Activated T-cell treated with anti-CD3 and anti-CD28 coated beads for 1 hour (primary cell): ENCODE data around the gene TFB1M.
"Not testable (repeated sequence)": the region's sequence is repeated elsewhere in the genome, so short reads cannot be mapped to it uniquely, and the experiment has no call there.

ENCODE experiments used
- DNase-seq: peaks from one replicate; pipeline ENCODE4 v3.0.0-alpha.2; 2020; ENCODE audit warnings: low read depth

The TFB1M gene

DNA sequence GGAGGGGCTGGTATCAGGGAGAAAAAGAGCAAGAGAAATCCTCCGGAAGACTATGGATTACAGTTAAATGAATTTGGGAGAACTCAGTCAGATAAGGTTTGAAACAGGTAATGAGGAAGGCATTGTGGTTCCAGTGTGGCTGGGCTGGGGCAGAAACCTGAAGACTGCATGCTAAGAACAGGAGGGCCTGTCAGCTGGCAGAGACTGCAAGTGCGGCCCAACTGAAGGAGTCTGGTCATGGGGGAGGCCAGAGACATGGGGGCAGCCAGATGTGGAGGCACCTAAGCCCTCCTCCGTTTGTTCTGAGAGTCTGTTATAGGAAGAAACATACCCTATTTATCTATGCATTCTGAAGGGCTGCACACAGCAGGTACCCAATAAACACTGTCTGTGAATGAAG, 16.6 kb downstream of the TFB1M start:
- no peak for DNase-seq

DNA sequence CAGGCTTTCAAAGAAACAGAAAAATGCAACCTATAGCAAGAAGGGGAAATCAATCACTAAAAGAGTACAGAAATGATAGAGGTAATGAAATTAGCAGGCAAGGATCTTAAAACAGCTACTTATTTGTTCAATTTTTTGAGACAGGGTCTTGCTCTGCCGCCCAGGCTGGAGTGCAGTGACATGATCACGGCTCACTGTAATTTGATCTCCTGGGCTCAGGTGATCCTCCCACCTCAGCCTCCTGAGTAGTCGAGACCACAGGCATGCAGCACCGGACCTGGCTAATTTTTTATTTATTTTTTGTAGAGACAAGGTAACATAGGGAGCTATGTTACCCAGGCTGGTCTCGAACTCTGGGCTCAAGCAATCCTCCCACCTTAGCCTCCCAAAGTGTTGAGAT, 21.6 kb downstream of the TFB1M start:
- no peak for DNase-seq

DNA sequence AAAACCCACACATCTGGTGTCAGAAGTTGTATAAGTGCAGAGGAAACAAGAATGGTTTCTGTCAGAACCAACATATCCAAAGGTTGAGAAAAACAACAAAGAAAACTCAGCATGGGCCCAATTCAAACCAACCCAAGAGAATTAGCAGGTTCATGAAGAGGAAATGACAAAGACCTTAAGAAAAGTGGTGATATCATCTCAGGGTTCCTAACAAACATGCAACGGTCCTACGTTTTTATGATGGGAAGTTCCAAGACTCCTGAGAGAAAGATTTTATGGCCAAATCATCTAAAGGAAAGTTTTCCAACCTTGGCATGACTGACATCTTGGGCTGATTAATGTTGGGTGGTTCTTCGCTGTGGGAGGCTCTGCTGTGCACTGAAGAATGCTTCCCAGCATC, 23.0 kb downstream of the TFB1M start:
- DNase-seq: no peak

DNA sequence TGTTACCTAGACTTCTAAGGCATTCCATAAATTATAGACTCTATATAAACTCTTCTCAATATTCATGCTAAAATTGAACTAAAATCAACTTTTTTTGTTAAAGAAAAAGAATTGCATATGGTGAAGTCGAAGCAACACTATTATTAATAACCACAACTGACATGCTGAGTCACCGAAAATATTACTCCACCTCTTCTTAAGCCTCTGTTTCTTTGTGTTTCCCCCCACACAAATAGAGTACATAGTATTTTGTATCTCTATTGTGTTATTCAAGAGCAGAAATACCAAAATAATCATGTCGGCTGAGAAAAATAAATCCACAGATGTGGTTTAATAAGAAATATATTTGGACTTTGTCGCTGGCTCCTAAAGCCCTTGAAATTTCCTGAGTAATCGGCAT, 23.8 kb downstream of the TFB1M start:
- no peak for DNase-seq

DNA sequence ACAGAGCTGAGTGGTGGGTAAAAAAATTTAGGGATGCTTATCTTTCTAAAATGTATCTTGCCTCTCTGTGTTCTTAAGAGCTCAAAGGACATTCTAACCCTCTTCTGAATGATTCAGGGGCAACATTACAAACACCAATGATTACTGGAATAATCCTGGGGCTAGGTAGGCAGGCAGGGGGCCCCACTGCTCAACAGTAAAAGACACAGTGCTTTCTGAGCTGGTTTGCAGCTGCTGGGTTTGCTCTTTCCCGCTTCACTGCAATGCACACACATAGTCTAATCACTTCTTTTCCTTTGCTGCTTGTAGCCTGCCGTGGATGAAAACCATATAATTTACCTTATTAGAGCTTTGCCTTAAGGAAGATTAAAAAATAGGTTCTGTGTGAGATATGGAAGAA, 26.5 kb downstream of the TFB1M start:
- DNase-seq: no peak

DNA sequence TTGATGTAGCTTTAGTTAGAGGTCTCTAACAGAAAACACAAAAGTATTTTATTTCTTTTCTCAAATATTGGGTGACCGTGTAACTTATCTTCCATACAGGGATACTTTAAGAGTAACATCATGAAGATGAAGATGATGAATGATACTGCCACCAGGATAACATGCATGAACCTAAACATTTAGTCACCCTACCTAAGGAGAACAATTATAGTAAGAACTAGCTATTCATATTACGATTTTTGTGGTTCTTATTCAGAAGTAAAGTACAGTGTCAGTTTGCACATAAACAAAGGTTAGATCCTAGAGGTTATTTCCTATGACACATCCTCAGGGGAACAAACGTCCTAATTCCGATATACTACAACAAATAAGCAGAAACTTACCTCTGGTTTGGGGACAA, 29.5 kb downstream of the TFB1M start:
- no peak for DNase-seq

DNA sequence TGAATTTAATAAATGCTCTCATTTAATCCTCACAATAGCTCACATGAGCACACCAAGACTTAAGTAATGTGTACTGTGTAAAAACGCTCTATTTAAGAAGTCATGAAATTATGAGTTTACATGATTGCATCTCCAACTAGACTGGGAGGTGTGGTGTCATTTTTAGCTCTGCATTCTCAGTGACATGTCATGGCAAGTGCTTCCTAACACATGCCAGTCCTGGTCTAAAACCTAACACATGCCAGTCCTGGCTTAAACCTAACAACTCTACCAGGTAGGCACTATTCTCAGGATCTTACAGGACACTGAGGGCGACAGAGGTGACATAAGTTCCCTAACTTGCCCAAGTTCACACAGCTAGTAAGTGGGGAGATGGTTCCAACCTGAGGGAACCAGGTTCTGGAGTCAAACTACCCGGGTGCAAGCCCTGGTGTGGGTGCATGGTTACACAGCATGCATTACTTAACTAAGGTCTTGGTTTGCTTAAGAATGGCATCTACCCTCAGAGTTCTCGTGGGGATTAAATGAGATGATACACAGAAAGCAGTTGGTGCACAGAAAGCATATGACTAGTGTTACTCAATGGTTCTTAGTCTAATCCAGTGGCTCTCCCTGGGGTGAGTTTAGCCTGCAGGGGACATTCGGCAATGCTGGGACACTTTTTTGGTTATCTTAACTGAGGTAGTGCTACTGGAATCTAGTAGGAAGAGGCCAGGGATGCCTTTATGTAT, 35.8 kb downstream of the TFB1M start:
- DNase-seq: no peak

DNA sequence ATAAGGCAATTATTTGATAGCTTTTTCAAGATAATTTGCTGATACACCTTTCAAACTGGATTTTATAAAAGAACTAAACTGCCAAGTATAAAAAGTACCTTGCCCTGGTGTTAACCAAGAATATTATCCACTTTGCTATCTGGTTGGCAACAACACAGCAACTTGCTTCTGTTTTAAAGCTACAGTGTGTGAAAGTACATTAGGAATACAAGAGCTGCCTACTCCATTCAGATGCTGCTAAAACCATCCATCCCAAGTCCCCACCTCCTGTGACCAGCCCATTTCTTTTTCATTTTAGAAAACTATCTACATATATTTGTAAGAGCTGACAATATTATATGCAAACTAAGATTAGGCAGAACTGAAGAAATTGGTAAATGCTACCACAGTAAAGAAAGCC, 37.6 kb downstream of the TFB1M start:
- no peak for DNase-seq

DNA sequence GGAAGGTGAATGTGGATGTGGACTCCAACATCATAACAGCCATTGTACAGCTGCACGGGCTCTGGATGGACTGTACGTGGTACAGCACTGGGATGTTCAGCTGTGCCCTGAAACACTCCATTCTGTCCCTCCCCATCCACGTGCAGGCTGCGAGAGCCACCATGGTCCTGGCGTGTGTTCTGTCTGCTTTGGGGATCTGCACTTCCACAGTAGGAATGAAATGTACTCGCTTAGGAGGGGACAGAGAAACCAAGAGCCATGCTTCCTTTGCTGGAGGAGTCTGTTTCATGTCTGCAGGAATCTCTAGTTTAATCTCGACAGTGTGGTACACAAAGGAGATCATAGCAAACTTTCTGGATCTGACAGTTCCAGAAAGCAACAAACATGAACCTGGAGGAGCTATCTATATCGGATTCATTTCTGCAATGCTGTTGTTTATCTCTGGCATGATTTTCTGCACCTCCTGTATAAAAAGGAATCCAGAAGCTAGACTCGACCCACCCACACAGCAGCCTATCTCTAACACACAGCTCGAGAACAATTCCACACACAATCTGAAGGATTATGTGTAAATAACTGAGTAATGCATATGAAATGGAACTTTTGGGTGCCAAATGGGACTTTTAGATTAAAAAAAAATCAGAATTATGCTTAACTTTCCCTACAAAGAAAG, 38.3 kb downstream of the TFB1M start:
- DNase-seq: no peak

DNA sequence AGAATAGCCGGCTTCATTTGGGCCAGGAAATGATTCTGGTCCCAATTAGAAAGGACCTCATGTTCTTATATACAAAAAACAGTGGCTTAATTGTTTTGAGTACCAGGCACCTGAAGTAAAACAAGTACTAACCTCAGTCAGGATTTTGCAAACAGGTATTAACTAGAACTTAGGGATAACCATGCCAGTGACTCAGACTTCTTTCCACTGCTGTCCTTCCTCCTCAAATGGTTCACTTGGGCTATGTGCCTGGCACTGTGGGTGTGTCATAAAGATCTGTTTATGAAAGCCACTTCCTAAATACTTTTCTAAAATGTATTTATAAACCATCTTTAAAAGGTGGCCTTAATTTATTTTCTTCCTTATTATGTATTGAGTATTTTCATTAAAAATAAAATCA, 39.8 kb downstream of the TFB1M start:
- DNase-seq: no peak

DNA sequence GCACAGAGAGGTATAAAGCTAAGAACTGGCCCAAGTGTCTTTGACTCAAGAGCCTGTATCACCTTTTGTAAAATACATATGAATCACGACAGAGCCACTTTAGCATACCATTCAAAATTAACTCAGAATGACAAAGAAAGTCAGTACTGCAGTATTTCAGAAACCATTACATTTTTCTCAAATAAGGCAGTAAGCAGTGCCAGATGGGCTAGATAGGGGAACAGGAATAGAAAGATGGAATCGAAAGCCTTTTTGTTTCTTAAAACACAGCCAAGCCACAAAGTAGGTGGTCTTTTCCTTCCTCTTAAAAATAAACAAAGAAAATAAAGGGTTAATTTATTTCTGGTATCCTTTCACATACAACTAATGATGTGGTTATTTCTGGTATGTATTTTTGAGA, 40.2 kb downstream of the TFB1M start:
- no peak for DNase-seq

DNA sequence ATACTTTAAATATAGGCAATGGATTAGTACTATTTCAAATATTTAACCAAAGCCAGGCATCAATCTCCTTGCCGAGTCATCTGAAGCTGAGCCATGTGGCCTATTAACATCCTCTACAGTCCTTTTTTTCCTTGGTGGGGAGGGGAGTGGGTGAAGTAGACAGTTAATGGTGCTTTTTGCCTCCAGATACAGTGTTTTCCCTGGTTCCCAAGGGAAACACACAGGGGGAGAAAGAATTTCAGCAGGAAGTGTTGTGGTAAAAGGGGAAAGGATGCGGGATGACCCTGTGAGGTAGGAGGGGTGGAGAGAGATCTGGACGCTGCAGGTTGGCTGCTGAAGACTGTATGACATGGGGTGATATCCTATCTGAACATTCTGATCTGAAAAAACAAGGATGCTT, 40.9 kb downstream of the TFB1M start:
- no peak for DNase-seq

DNA sequence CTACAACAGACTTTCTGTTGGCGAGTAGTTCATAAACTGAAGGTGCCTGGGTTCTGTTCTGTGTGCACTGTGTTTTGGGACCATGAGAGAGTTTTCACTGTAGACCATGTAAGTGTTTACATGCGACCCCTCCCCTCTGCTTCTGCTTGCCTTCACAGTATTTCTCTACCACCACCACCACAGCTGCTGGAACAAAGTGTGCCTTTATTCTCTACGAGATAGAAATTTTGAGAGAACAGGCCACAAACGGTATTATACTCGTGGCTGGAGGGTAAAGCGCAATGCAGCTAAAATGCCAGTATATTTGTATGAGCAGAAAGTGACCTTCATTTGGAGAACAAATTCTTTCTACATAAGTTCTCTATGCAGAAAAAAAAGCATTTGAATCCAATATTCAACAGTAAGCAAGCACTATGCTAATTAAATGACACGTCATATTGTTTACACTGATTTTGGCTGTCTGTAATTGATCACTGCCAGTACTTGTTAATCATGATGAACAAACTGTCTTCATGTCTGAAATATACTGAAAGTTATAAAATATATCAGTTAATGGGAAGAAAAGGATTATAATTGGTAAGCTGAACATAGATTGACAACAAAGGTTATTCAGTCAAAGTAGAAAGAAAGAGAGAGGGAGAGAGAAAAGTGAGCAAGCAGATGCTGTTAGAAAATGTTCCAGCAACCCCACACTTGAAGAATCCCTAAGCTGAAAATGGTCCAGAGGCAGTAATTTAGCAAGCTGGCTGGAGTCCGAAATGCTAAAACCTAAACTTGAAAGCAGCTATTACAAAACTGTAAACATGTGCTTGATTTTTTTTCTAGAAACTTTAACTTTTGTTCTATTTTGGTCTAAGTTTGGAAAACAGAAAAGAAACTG, 41.7 kb downstream of the TFB1M start:
- no peak for DNase-seq

DNA sequence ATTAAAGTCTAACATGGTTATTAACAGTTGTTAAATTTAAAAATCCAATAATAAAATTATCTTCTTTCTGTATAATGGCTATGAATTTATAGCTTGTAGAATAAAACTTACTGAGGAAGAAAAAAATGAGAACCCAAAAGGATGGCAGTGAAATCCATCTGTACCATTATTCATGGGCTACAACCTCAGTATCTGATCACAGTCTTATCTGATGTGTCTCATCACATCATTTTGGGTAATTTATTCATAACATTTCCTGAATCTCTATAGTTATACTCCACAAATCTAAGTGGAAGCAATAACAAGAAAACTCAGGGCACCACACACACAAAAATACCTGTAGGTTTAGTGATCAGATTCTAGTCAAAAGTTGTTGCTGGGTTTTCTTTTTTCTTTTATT, 43.1 kb downstream of the TFB1M start:
- DNase-seq: no peak

DNA sequence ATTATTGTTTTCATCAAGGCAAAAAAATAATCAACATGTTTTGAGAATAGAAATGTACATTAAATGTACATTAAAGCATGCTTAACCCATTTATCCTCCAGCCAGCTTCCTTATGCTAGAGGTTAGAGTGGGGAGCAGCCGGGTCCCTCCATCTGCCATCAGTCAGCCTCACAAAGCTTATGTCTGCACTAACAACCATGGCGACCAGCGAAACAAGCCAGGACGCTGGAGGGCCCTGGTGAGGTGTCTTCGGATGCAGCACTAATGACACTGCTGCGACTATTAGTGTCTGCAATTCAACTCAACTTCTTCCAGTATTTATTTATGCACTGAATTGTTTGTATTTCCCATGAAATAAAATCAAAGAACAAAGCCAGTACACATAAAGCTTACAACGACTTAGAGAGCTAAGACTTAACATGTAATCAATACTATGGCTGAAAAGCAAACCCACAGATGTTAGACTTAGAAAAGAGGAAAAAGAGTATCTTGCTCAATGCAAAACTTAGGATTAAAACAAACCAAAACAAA, 43.7 kb downstream of the TFB1M start:
- no peak for DNase-seq

DNA sequence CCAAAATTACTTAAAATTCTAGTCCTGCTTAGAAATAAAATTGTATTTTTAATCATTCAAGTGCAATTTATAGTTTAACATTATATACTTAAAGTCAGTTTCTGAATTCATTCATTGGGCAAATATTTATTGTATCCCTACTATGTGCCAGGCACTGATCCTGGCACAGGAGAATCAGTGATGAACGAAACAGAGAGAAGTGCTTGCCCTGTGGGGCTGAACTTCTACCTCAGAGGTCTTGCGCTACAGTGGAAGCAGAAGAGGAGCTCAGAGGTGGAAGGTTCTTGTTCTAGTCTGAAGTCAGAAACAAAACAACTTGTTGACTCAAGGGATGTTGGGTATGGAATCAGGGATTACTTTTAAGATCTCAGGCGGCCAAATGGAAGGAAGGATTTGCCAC, 44.5 kb downstream of the TFB1M start:
- no peak for DNase-seq

DNA sequence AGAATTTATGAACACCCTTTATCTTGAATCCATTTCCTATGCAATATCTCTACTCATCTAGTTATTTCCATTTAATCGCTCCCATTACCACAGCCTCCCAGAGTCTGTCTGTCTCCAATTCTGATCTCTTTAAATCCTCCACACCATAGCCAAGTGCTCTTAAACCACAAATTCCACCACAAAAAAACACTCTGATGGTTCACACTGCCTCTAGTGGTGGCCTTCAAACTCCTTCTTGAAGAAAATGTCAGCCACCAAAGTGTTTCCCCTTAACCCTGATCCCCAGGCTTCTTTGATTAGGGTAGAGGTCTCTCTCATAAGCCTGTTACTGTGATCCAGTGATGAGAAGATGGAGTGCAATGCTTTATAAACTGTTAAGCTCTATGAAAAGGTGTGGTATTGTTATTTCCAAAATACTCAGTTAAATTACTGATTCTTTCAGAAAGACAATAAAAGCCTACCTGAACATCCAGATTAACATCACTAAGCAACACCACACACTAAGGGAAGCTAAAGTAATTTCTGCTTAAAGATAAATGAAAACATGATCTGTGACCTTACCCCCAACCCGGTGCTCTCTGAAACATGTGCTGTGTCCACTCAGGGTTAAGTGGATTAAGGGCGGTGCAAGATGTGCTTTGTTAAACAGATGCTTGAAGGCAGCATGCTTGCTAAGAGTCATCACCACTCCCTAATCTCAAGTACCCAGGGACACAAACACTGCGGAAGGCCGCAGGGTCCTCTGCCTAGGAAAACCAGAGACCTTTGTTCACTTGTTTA, 46.0 kb downstream of the TFB1M start:
- DNase-seq: not testable (repeated sequence)

DNA sequence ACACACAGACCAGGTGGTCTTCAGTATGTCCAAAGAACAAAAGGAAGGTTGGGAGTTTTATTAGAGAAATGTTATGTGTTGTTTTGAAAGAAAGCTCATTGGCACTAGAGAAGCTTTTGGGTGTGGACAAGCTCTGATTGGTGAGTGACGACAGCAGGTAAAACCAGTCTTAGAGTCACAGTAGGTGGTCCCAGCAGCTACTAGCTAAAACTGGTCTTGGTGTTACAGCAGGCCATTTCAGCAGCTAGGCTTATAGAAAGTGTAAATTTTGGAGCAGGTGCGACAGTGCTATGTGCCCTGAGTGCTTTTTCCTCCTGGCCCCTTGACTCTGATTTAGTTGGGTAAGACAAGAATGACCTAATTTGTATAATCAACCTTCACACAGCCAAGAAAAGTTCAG, 46.9 kb downstream of the TFB1M start:
- DNase-seq: no peak

DNA sequence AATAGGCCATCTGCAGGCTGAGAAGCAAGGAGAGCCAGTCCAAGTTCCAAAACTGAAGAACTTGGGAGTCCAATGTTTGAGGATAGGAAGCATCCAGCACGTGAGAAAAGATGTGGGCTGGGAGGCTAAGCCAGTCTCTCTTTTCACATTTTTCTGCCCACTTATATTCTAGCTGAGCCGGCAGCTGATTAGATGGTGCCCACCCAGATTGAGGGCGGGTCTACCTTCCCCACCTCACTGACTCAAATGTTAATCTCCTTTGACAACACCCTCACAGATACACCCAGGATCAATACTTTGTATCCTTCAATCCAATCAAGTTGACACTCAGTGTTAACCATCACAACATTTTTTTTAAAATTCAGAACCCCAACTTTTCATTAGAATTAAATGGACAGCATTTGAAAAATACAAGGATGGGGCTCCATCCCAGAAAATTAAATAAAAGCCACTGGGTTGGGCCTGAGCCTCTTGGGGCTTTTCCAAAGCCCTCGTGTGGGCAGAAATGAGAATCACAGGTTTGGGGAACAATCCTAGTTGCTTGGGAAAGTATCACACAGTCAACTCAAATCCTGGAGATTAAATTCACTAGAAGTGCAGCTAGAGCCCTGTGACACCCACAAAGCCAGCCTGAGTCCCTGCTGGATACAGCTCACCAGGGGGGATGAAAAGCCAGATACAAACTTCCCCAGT, 48.3 kb downstream of the TFB1M start:
- DNase-seq: no peak

DNA sequence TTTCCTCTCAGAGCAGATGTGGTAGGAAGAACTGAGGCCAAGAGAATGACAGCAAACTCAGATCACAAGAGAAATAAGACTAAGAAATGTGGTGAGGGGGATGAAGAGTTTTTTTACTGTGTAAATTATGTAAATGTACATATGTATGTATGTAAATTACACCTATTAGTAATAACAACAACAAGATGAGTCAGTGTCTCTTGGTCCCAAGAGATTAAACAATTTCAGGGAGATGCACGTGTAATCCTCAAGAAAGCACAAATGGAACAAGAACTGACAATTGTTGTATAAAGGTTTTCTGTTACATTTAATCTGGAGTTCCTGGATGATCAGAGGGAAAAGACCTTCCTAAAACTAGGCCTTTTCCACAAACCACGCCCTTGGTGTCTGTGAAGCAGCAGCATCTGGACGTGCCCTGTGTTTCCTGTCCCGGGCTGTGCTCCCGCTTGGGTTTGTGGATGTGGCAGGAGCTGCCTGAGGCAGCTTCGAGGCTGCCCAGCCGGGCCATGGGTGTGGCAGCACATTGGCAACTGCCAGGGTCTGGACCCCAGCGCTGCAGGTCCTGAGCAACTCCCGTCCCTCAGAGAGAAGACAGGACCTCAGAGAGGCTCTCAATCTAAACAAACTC, 49.5 kb downstream of the TFB1M start:
- DNase-seq: no peak
